Measurements from ENCODE around the gene ALKBH5. TPM values are rescaled to one million over a fixed set of nuclear protein-coding genes. Genes with fewer than 3 reads are reported as not detected.

ALKBH5 gene
- 94.5 TPM for total RNA-seq (2021; ENCODE audit: unreplicated experiment)
- 58.6 TPM for polyA plus RNA-seq (2012; ENCODE audit: insufficient read length)
- Bru-seq, nascent RNA: percentile 71 among the genes with signal in this experiment
- BruChase-seq, experiment 1, labeled RNA remaining after a 2-hour chase: percentile 82 among the genes with signal in this experiment
- percentile 92 among the genes with signal in this experiment for BruChase-seq, experiment 2, labeled RNA remaining after a 6-hour chase
- long read RNA-seq, transcript ALKBH5-201 (4 exons, 2,748 nt): major isoform, 369 of 467 reads
- long read RNA-seq, partial matches to known transcripts: 81 of 467 reads
- long read RNA-seq, other reads (novel, unspliced or antisense): 16 of 467 reads

DNA sequence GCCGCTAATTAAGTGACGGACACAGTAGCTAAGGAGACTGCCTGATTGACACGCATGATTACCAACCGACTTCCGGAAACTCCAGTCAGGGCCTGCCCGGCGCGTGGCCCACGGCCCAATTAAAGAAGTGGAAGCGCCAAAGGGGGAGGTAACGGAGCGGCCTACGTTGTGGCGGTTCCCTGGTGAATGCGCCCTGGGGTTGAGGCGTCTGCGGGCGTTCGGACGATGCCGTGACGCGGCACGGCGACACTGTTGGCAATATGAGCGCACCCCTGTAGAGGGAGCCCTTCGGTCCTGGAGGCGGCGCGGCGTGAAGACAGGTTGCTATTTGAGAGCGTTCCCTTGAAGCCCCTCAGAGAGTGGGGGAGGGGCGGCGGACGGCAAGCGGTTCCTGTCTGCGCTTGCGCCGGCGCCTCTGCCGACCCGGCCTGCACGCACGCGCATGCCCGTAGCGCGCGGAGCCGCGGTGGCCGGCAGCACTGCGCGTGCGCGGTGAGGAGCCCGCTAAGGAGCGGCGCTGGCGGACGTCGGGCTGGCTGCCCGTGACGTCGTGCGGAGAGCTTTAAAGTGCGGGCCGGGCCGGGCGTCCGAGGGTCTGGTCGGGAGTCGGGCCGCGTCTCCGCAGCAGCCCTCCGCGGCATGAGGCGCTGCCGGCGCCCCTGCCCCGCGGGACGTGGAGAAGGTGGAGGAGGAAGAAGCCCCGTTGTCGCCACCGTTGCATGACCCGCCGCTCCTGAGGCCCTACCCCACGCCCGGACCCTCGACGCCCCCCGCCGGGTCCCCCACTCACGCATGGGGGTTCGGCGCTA, at the start of gene ALKBH5:
Gene ALKBH5, plus strand, starts transcription at position 495 of the 809 bp plus-strand sequence. CDS start 416 bp downstream, outside the sequence.
- H3K36me3 ChIP-seq (ENCODE audit: control insufficient read depth, insufficient read depth, low read length): peaks cover 2% of the 10 kb centered on the region; the same call in 1 of the 2 replicates
- ChIA-PET POLR2A (interaction anchor here (0.6 kb wide), 1 partner anchor 125 kb away, joined by 3 read pairs; no protein-coding TSS in a partner anchor), CTCF (no interaction called here)
- intact Hi-C loops (cut with micrococcal nuclease; ENCODE audit: unreplicated experiment): no loop called here
- no peaks in the 10 kb centered on the region for H3K27me3 ChIP-seq (ENCODE audit: control insufficient read depth, insufficient read depth, low read length)
- peak within 1 kb of the TSS; percentile 86 for H3K27ac ChIP-seq (ENCODE audit: low read length)
- H3K9me3 ChIP-seq (ENCODE audit: control insufficient read depth, insufficient read depth, low read depth, low read length): no peaks in the 10 kb centered on the region
- peak within 1 kb of the TSS; percentile 56 to 84 for H3K4me3 ChIP-seq (ENCODE audit: low read depth in 2 of 2, low read length in 2 of 2)
- H3K4me1 ChIP-seq (ENCODE audit: control insufficient read depth, insufficient read depth, low read length): peaks cover 31% of the 10 kb centered on the region
- in situ Hi-C loops (cut with HindIII; ENCODE audit: low pct_unique_long_range_greater_than_20kb, low sequenced_read_pairs): no loop called here
- DNase-seq (ENCODE audit: low read depth, low spot score) (peak; percentile 98), ATAC-seq (peak; percentile 95)
- TF ChIP-seq, protein P1, sequence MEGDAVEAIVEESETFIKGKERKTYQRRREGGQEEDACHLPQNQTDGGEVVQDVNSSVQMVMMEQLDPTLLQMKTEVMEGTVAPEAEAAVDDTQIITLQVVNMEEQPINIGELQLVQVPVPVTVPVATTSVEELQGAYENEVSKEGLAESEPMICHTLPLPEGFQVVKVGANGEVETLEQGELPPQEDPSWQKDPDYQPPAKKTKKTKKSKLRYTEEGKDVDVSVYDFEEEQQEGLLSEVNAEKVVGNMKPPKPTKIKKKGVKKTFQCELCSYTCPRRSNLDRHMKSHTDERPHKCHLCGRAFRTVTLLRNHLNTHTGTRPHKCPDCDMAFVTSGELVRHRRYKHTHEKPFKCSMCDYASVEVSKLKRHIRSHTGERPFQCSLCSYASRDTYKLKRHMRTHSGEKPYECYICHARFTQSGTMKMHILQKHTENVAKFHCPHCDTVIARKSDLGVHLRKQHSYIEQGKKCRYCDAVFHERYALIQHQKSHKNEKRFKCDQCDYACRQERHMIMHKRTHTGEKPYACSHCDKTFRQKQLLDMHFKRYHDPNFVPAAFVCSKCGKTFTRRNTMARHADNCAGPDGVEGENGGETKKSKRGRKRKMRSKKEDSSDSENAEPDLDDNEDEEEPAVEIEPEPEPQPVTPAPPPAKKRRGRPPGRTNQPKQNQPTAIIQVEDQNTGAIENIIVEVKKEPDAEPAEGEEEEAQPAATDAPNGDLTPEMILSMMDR (IDR thresholded peaks at IDR 0.05): no peak
- TF ChIP-seq, protein P2, sequence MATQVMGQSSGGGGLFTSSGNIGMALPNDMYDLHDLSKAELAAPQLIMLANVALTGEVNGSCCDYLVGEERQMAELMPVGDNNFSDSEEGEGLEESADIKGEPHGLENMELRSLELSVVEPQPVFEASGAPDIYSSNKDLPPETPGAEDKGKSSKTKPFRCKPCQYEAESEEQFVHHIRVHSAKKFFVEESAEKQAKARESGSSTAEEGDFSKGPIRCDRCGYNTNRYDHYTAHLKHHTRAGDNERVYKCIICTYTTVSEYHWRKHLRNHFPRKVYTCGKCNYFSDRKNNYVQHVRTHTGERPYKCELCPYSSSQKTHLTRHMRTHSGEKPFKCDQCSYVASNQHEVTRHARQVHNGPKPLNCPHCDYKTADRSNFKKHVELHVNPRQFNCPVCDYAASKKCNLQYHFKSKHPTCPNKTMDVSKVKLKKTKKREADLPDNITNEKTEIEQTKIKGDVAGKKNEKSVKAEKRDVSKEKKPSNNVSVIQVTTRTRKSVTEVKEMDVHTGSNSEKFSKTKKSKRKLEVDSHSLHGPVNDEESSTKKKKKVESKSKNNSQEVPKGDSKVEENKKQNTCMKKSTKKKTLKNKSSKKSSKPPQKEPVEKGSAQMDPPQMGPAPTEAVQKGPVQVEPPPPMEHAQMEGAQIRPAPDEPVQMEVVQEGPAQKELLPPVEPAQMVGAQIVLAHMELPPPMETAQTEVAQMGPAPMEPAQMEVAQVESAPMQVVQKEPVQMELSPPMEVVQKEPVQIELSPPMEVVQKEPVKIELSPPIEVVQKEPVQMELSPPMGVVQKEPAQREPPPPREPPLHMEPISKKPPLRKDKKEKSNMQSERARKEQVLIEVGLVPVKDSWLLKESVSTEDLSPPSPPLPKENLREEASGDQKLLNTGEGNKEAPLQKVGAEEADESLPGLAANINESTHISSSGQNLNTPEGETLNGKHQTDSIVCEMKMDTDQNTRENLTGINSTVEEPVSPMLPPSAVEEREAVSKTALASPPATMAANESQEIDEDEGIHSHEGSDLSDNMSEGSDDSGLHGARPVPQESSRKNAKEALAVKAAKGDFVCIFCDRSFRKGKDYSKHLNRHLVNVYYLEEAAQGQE (IDR thresholded peaks at IDR 0.05; ENCODE audit: insufficient read depth in 1 of 2, low read depth in 2 of 2, low read length in 1 of 2): 0 out of 4 replicates have a peak, but pooled peaks of 1 of the 2 experiments have one; percentile 13
- TF ChIP-seq SIN3A (IDR thresholded peaks at IDR 0.05; ENCODE audit: borderline replicate concordance, insufficient read depth, low read depth, low read length) (peak; percentile 20; the same call in 1 of the 2 replicates), POLR2AphosphoS5 (IDR thresholded peaks at IDR 0.05; ENCODE audit: low read depth, low read length) (no peak; the same call in none of the 2 replicates), TCF7L2 (IDR thresholded peaks at IDR 0.05; ENCODE audit: low read depth, low read length) (peak; percentile 61)
- BruUV-seq (replicated peaks): no TSS peak

DNA sequence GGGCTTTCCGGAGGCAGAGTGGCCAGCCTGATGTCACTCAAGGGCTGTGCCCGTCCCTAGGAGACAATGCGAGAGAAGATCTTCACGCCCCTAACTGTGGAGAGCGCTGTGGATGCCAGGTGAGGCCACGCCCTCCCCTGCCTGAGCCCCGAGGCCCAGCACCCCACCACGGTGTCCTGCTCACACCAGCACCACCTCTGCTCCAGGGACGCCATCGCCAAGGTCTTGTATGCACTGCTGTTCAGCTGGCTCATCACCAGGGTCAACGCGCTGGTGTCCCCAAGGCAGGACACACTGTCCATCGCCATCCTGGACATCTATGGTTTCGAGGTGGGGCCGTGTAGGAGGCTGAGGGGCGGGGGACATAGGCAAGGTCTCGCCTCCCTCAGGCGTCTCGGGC, 47.3 kb upstream of the ALKBH5 start:
- in situ Hi-C loops (cut with HindIII; ENCODE audit: low pct_unique_long_range_greater_than_20kb, low sequenced_read_pairs): no loop called here
- CTCF ChIA-PET: no interaction called here

More for the DNA sequence above, 47.3 kb upstream of the ALKBH5 start:
- DNase-seq (ENCODE audit: low read depth, low spot score) (no peak), ATAC-seq (no peak)
- Histone ChIP-seq H3K9me3 (ENCODE audit: control insufficient read depth, insufficient read depth, low read depth, low read length) (no peaks in the 10 kb centered on the region), H3K4me1 (ENCODE audit: control insufficient read depth, insufficient read depth, low read length) (no peaks in the 10 kb centered on the region), H3K36me3 (ENCODE audit: control insufficient read depth, insufficient read depth, low read length) (no peaks in the 10 kb centered on the region), H3K27ac (ENCODE audit: low read length) (no peak overlapping the region), H3K27me3 (ENCODE audit: control insufficient read depth, insufficient read depth, low read length) (no peaks in the 10 kb centered on the region), H3K4me3 (ENCODE audit: low read depth in 2 of 2, low read length in 2 of 2) (no peak overlapping the region)
- BruUV-seq (replicated peaks): no TSS peak
- TF ChIP-seq, protein P2 (IDR thresholded peaks at IDR 0.05; ENCODE audit: insufficient read depth in 1 of 2, low read depth in 2 of 2, low read length in 1 of 2): no peak
- TF ChIP-seq SIN3A (IDR thresholded peaks at IDR 0.05; ENCODE audit: borderline replicate concordance, insufficient read depth, low read depth, low read length) (no peak), TCF7L2 (IDR thresholded peaks at IDR 0.05; ENCODE audit: low read depth, low read length) (no peak), POLR2AphosphoS5 (IDR thresholded peaks at IDR 0.05; ENCODE audit: low read depth, low read length) (no peak)
- TF ChIP-seq, protein P1 (IDR thresholded peaks at IDR 0.05): no peak
- intact Hi-C loops (cut with micrococcal nuclease; ENCODE audit: unreplicated experiment): no loop called here
- POLR2A ChIA-PET: no interaction called here
